Gastrocnemius medialis (tissue), 4 donors: ENCODE results near the gene SENP1.

Experiments used
- CTCF ChIP-seq, 5 experiments: fragments of 450-650 bp in 3 of 5; fragments of 200-600 bp in 2 of 5; sonication (generic) in 2 of 5; IDR thresholded peaks in 4 of 5; conservative IDR thresholded peaks in 1 of 5; 1 replicate in 4 of 5; 2 replicates in 1 of 5; pipeline ENCODE4 v1.5.1; 2016 to 2019; ENCODE audit warnings: antibody characterized with exemption in 5 of 5, mild to moderate bottlenecking in 3 of 5, moderate library complexity in 3 of 5
- POLR2A ChIP-seq, 2 donors: fragments of 450-650 bp; IDR thresholded peaks; one replicate each; pipeline ENCODE4 v1.6.1; 2017; ENCODE audit warnings: antibody characterized with exemption in 2 of 2, mild to moderate bottlenecking in 2 of 2, moderate library complexity in 2 of 2

DNA sequence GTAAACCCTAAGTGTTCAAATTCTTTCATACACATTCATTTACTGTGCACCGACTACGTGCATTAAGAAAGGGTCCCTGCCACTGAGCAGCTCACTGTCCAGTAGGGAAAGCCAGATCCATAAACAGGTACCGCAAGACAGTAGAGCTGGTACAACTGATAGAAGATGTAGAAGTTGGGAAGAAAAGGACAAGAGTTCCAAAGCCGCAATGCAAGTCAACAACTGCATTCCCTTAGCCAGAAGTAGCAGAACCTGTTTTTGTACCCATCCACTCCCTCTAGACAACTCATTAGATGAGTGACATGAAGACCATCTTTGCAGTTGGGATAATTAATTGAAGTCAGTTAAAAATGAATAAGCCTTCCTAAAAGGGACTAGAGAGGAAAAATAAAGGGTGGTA lies 1.3 kb downstream of the SENP1 start:
- no peak for TF ChIP-seq CTCF (IDR thresholded peaks at IDR 0.05 in 4 of 5, conservative IDR thresholded peaks at IDR 0.05 in 1 of 5)
- TF ChIP-seq POLR2A (IDR thresholded peaks at IDR 0.05), result no peak
